Measurements from ENCODE around the gene ITPR2. TPM values are rescaled to one million over a fixed set of nuclear protein-coding genes. Genes with fewer than 3 reads are reported as not detected.
"Not testable (repeated sequence)": the region's sequence is repeated elsewhere in the genome, so short reads cannot be mapped to it uniquely, and the experiment has no call there.

Gene ITPR2
- total RNA-seq, 2 experiments from 2014 or later = 40.3 to 40.5 TPM

DNA sequence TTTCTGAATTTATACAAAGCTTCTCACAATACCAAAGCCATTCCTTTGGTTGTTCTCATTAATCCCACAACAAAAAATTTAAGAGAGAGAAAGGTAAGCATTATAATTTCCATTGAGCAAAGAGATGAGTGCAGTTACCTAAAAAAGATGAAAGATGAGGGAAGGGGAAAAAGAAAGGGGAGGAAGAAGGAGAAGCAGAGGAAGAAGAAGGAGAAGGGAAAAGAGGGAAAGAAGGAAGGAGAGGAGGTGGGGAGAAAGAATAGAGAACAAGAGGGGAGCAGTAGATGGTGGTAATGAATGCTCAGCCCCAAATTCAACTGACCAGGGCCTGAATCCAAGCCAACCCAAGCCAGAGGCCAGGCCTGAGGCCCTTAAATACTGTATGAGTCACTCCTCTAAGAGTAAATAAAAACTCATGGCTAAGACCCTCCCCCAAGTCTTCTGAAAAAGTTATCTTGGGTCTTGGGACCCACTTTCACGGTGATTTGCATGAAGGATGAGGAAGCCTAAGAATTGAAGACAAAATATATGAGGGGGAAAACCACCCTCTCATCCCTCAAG is 144.6 kb downstream of the ITPR2 start:
- POLR2A ChIA-PET = no interaction called here
- Mint-ChIP-seq H3K4me1 (no peaks in the 10 kb centered on the region), H3K27ac (peak overlapping the region; percentile 19), H3K4me3 (no peak overlapping the region), H3K27me3 (no peaks in the 10 kb centered on the region), H3K36me3 (ENCODE audit: low read depth) (peaks cover 18% of the 10 kb centered on the region), H3K9me3 (no peaks in the 10 kb centered on the region)
- DNase-seq = no peak
- CTCF ChIA-PET = interaction anchor here (1.0 kb wide), 1 partner anchor 13 kb away, joined by 3 read pairs; no protein-coding TSS in a partner anchor

- Mint-ChIP-seq H3K4me1 (no peaks in the 10 kb centered on the region), H3K27me3 (no peaks in the 10 kb centered on the region), H3K4me3 (no peak overlapping the region), H3K9me3 (no peaks in the 10 kb centered on the region), H3K27ac (no peak overlapping the region), H3K36me3 (ENCODE audit: low read depth) (peaks cover 30% of the 10 kb centered on the region)
- ChIA-PET CTCF (interaction anchor here (0.8 kb wide), 1 partner anchor 10 kb away, joined by 3 read pairs; no protein-coding TSS in a partner anchor), POLR2A (no interaction called here)
- DNase-seq = no peak
Observed at GRCh38 chr12:26686408-26686807, 146.6 kb downstream of the ITPR2 start.

GRCh38 chr12:26684101-26684500 is 148.9 kb downstream of the ITPR2 start:
- Mint-ChIP-seq H3K9me3 (no peaks in the 10 kb centered on the region), H3K27ac (no peak overlapping the region), H3K36me3 (ENCODE audit: low read depth) (peaks cover 40% of the 10 kb centered on the region), H3K27me3 (no peaks in the 10 kb centered on the region), H3K4me1 (no peaks in the 10 kb centered on the region), H3K4me3 (no peak overlapping the region)
- no peak for DNase-seq
- CTCF ChIA-PET = no interaction called here
- POLR2A ChIA-PET = no interaction called here

DNA sequence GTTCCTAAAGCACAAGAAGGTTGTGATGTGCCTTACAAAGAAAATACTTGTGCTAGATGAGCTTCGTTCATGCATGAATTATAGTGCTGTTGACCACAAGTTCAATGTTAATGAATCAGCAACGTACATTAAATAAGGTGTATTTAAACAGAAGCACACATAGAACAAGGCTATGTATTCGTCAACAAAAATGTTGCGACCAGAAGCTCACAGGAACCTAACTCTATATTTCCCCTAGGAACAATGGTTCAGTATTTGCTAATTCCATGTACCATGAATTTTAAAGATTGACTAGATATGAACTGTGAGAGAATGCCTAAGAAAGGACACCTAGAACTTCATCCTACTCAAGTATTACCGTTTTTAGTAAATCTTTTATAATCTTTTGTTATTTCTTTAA is 149.6 kb downstream of the ITPR2 start:
- Mint-ChIP-seq H3K4me3 (no peak overlapping the region), H3K36me3 (ENCODE audit: low read depth) (peaks cover 40% of the 10 kb centered on the region), H3K27ac (no peak overlapping the region), H3K27me3 (no peaks in the 10 kb centered on the region), H3K9me3 (no peaks in the 10 kb centered on the region), H3K4me1 (no peaks in the 10 kb centered on the region)
- no peak for DNase-seq
- ChIA-PET CTCF (no interaction called here), POLR2A (no interaction called here)

- DNase-seq = no peak
- Mint-ChIP-seq H3K9me3 (no peaks in the 10 kb centered on the region), H3K27ac (no peak overlapping the region), H3K4me1 (no peaks in the 10 kb centered on the region), H3K36me3 (ENCODE audit: low read depth) (peaks cover 41% of the 10 kb centered on the region), H3K27me3 (no peaks in the 10 kb centered on the region), H3K4me3 (no peak overlapping the region)
- CTCF ChIA-PET = no interaction called here
- POLR2A ChIA-PET = no interaction called here
Observed at GRCh38 chr12:26680727-26681455, 152.1 kb downstream of the ITPR2 start.

DNA sequence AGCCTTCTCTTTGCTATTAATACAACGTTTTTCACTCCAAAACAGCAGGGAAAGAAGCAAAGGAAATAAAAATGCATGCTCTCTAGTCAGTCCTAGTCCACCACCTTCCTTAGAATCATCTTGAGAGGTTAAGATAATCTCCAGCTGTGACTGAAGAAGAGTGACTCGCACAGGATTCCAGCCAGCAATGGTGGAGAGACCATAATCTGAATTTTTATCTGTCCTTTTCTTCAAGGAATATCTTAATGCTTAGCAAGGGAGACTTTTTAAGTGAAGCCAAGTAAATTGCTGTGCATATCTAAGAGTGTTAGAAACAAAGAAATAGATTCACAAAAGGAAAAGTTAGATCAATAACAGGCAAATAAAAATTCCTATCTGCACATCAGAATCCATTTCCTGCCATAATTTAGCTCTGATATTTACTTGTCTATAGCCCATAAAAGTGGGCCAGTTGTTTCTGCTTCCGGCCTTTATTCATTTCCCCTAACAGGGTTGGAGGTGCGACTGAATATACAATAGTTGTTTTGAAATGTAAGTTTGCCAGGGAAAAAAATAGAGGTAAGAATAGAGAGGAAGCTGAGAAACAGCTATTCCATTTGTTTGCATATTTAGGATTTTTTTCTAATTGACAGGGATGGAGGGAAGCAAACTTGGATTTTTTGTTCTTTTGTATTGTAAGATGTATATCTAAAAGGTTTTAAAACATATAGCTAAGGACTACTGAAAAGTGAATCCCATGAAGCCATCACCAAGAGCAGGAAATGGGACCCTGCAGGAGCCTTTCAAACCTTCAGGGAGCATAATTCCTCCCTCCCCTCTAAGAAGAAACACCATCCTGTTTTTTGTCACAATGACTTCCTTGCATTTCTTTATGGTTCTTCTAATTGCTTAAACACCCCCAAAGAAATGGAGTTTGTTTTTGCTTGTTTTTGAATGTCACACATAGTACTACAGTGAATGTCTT is 154.0 kb downstream of the ITPR2 start:
- CTCF ChIA-PET = no interaction called here
- DNase-seq = no peak
- H3K9me3 Mint-ChIP-seq = no peaks in the 10 kb centered on the region
- H3K27ac Mint-ChIP-seq = no peak overlapping the region
- peaks cover 32% of the 10 kb centered on the region for H3K36me3 Mint-ChIP-seq (ENCODE audit: low read depth)
- H3K27me3 Mint-ChIP-seq = no peaks in the 10 kb centered on the region
- POLR2A ChIA-PET = no interaction called here
- H3K4me1 Mint-ChIP-seq = no peaks in the 10 kb centered on the region
- no peak overlapping the region for H3K4me3 Mint-ChIP-seq

DNA sequence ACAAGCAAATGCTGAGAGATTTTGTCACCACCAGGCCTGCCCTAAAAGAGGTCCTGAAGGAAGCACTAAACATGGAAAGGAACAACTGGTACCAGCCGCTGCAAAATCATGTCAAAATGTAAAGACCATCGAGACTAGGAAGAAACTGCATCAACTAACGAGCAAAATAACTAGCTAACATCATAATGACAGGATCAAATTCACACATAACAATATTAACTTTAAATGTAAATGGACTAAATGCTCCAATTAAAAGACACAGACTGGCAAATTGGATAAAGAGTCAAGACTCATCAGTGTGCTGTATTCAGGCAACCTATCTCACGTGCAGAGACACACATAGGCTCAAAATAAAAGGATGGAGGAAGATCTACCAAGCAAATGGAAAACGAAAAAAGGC is 161.5 kb downstream of the ITPR2 start:
- H3K36me3 Mint-ChIP-seq (ENCODE audit: low read depth); H3K27ac Mint-ChIP-seq; H3K27me3 Mint-ChIP-seq; H3K4me1 Mint-ChIP-seq; POLR2A ChIA-PET; H3K9me3 Mint-ChIP-seq; H3K4me3 Mint-ChIP-seq; CTCF ChIA-PET; DNase-seq: not testable (repeated sequence)

GRCh38 chr12:26668847-26669246 is 164.1 kb downstream of the ITPR2 start:
- H3K4me3 Mint-ChIP-seq = no peak overlapping the region
- H3K27me3 Mint-ChIP-seq = no peaks in the 10 kb centered on the region
- H3K36me3 Mint-ChIP-seq (ENCODE audit: low read depth) = peaks cover 9% of the 10 kb centered on the region
- H3K27ac Mint-ChIP-seq = no peak overlapping the region
- CTCF ChIA-PET = no interaction called here
- H3K4me1 Mint-ChIP-seq = no peaks in the 10 kb centered on the region
- POLR2A ChIA-PET = no interaction called here
- no peak for DNase-seq
- H3K9me3 Mint-ChIP-seq = no peaks in the 10 kb centered on the region

- ChIA-PET POLR2A (no interaction called here), CTCF (no interaction called here)
- Mint-ChIP-seq H3K4me1 (no peaks in the 10 kb centered on the region), H3K9me3 (no peaks in the 10 kb centered on the region), H3K27ac (no peak overlapping the region), H3K27me3 (no peaks in the 10 kb centered on the region), H3K4me3 (no peak overlapping the region), H3K36me3 (ENCODE audit: low read depth) (peaks cover 10% of the 10 kb centered on the region)
- DNase-seq = no peak
Observed at GRCh38 chr12:26668230-26668629, 164.8 kb downstream of the ITPR2 start.

DNA sequence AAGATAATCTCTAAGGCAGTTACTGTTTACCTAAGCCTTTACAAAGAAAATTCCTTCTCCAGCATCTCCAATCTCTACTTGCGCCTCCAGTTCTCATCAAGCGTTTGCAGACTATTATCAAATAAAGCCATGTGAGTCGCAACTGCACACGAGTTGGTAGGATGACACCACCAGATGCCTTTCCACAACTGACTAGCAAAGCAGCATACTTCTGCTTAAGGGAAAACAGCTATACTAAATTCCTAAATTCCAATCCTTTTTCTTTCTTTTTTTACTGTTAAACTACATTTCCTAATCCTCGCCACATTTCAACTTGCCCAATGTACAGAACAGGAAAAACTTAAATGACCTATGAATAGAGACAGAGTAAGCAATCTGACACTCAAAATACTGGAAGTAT is 166.7 kb downstream of the ITPR2 start:
- Mint-ChIP-seq H3K9me3 (no peaks in the 10 kb centered on the region), H3K27me3 (no peaks in the 10 kb centered on the region), H3K27ac (no peak overlapping the region), H3K36me3 (ENCODE audit: low read depth) (peaks cover 13% of the 10 kb centered on the region), H3K4me3 (no peak overlapping the region), H3K4me1 (no peaks in the 10 kb centered on the region)
- ChIA-PET CTCF (no interaction called here), POLR2A (no interaction called here)
- DNase-seq = no peak

- no peak overlapping the region for H3K4me3 Mint-ChIP-seq
- CTCF ChIA-PET = no interaction called here
- no peaks in the 10 kb centered on the region for H3K9me3 Mint-ChIP-seq
- DNase-seq = no peak
- H3K27ac Mint-ChIP-seq = no peak overlapping the region
- H3K4me1 Mint-ChIP-seq = no peaks in the 10 kb centered on the region
- H3K36me3 Mint-ChIP-seq (ENCODE audit: low read depth) = peaks cover 16% of the 10 kb centered on the region
- H3K27me3 Mint-ChIP-seq = no peaks in the 10 kb centered on the region
- POLR2A ChIA-PET = no interaction called here
Observed at GRCh38 chr12:26661399-26661798, 171.6 kb downstream of the ITPR2 start.

GRCh38 chr12:26659930-26660329 is 173.1 kb downstream of the ITPR2 start:
- Mint-ChIP-seq H3K27ac (no peak overlapping the region), H3K4me3 (no peak overlapping the region), H3K27me3 (no peaks in the 10 kb centered on the region), H3K9me3 (no peaks in the 10 kb centered on the region), H3K36me3 (ENCODE audit: low read depth) (peaks cover 28% of the 10 kb centered on the region), H3K4me1 (no peaks in the 10 kb centered on the region)
- POLR2A ChIA-PET = no interaction called here
- no peak for DNase-seq
- CTCF ChIA-PET = no interaction called here

DNA sequence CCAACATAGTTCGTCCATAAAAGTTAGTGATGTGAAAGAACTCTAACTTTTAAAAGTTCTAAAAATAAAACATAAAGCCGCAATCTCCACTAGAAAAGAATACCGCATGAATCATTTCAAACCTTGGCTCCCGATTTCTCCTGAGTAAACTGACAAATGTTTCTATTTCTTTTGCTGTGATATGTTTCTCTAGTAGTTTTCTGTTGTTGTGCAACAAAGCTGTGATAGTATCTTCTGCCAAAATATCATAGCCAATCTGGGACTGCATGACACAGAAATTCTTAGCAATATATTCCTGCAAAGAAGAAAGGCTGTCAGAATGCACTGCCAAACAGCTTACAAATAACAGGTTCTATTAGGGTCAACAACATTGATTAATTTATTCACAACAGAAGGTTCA is 174.0 kb downstream of the ITPR2 start:
- Mint-ChIP-seq H3K4me1 (no peaks in the 10 kb centered on the region), H3K27me3 (no peaks in the 10 kb centered on the region), H3K4me3 (no peak overlapping the region), H3K27ac (no peak overlapping the region), H3K36me3 (ENCODE audit: low read depth) (peaks cover 32% of the 10 kb centered on the region), H3K9me3 (no peaks in the 10 kb centered on the region)
- DNase-seq = no peak
- POLR2A ChIA-PET = no interaction called here
- CTCF ChIA-PET = no interaction called here

Data from activated CD4-positive, alpha-beta T cell treated with anti-CD3 and anti-CD28 coated beads, Interleukin-2, amount 10 ng/mL, durations not matched to agents 7 days and 5 days (primary cell).